Psoas muscle (tissue), 8 donors: ENCODE results near the gene HELZ2. TPM values are rescaled to one million over a fixed set of nuclear protein-coding genes. Genes with fewer than 3 reads are reported as not detected.

Experiments
- ATAC-seq, 4 donors: fragments of 200-7000 bp; cut with Tn5 transposase; one replicate each; pipeline ENCODE4 v1.9.1; 2020; ENCODE audit warnings: moderate library complexity in 3 of 4, mild to moderate bottlenecking in 2 of 4
- DNase-seq, 2 donors: peaks; one replicate each; pipeline ENCODE4 v3.0.0-alpha.2; 2020
- H3K27ac ChIP-seq: fragments of 200-600 bp; one replicate; pipeline ENCODE4 v1.8.0; 2022
- H3K27me3 ChIP-seq, 3 donors: fragments of 200-600 bp in 1 of 3; one replicate each; pipeline versions ENCODE4 v1.6.1 to v1.8.0; 2013 to 2022; ENCODE audit warnings: low read length in 2 of 3, mild to moderate bottlenecking in 2 of 3, moderate library complexity in 1 of 3; ENCODE audit not compliant: insufficient read depth in 3 of 3
- H3K36me3 ChIP-seq, 2 donors: fragments of 200-600 bp in 1 of 2; one replicate each; pipeline versions ENCODE4 v1.6.1 to v1.8.0; 2013 to 2022; ENCODE audit warnings: low read depth in 1 of 2, mild to moderate bottlenecking in 1 of 2, moderate library complexity in 1 of 2; ENCODE audit not compliant: insufficient read depth in 1 of 2
- H3K4me1 ChIP-seq: fragments of 200-600 bp; one replicate; pipeline ENCODE4 v1.8.0; 2022
- H3K4me3 ChIP-seq: fragments of 200-600 bp; one replicate; pipeline ENCODE4 v1.8.0; 2022; ENCODE audit warnings: mild to moderate bottlenecking
- H3K9me3 ChIP-seq: fragments of 200-600 bp; one replicate; pipeline ENCODE4 v1.8.0; 2022
- CTCF ChIP-seq: fragments of 200-600 bp; IDR thresholded peaks from one replicate; pipeline ENCODE4 v1.8.0; 2022; ENCODE audit warnings: antibody characterized with exemption
- WGBS, 3 donors: extraction: QIAGEN DNeasy Blood & Tissue Kit; methylation state at CpG; one replicate each; pipeline versions ENCODE4 v1.1.6 to v1.1.7; 2013; 5-methylcytosine and 5-hydroxymethylcytosine counted together
- intact Hi-C, 2 donors: fragments of 100-400 bp; cut with DNase I; formaldehyde crosslinking; loops; one replicate each; pipeline versions ENCODE4 v1.11.0 to v1.14.2; 2022
- polyA plus RNA-seq, 3 donors: library from polyadenylated mRNA; stranded (reverse); fragments of 200-250 nt; gene quantifications; one replicate each; pipeline ENCODE4 v1.2.3, GENCODE V29; 2013
- total RNA-seq, 4 donors: library from RNA; stranded (reverse); fragmentation: NEBNext Ultra II Directional in 2 of 4; extraction: Animal tissue kit (Norgen Biotek cat#: 25700) in 2 of 4; gene quantifications; one replicate each; pipeline versions ENCODE4 v1.2.1 to v1.2.4, GENCODE V29; 2021 to 2023
- donor health status: healthy with polysubstance abuse.
- donor health status: DM: no; HTN: no; CAD: no; lungs with moderate emphysema.
- donor health status: Bipolar disorder and iron deficiency.
- donor health status: healthy.
- donor health status: DM: yes; HTN: yes; CAD: no.
- donor health status: DM: no; HTN: no; CAD: no.
- donor health status: DM: no; HTN: no; CAD: no.
- donor health status: DM: yes; HTN: yes; CAD: no.

HELZ2 gene
- total and polyA plus RNA-seq, 7 donors, result 0.82 to 8.0 (median 3.5) TPM

- Histone ChIP-seq H3K4me1 (no peaks in the 10 kb centered on the region), H3K27me3 (no peaks in the 10 kb centered on the region), H3K27ac (no peak overlapping the region), H3K36me3 (peaks cover 4 to 31% of the 10 kb centered on the region in 2 donors), H3K4me3 (no peak overlapping the region), H3K9me3 (no peaks in the 10 kb centered on the region)
- WGBS, 3 donors, result 88 to 92% (median 90%) methylated on average over 12 of the region's 12 CpGs
- no peak for DNase-seq
- no peak for TF ChIP-seq CTCF
- intact Hi-C loops, result no loop called here
- ATAC-seq, result no peak
These were observed 13.2 kb upstream of the HELZ2 start for GRCh38 chr20:63587256-63587655.

- intact Hi-C loops, result no loop called here
- WGBS, 3 donors, result 89 to 96% (median 90%) methylated on average over 16 to 17 of the region's 17 CpGs
- H3K27me3 ChIP-seq, result no peaks in the 10 kb centered on the region
- no peak overlapping the region for H3K27ac ChIP-seq
- ATAC-seq, result peak in 1 of 4 donors; percentile 14
- H3K4me1 ChIP-seq, result no peaks in the 10 kb centered on the region
- H3K36me3 ChIP-seq, result peaks cover 2 to 26% of the 10 kb centered on the region in 2 donors
- H3K4me3 ChIP-seq, result no peak overlapping the region
- DNase-seq, result no peak
- H3K9me3 ChIP-seq, result no peaks in the 10 kb centered on the region
- no peak for TF ChIP-seq CTCF
These were observed 12.8 kb upstream of the HELZ2 start for GRCh38 chr20:63586797-63587196.

GRCh38 chr20:63585616-63586565 is 11.9 kb upstream of the HELZ2 start:
- Histone ChIP-seq H3K27ac (no peak overlapping the region), H3K4me3 (no peak overlapping the region), H3K9me3 (no peaks in the 10 kb centered on the region), H3K27me3 (no peaks in the 10 kb centered on the region), H3K36me3 (peaks cover 0 to 17% of the 10 kb centered on the region in 2 donors), H3K4me1 (no peaks in the 10 kb centered on the region)
- no peak for TF ChIP-seq CTCF
- WGBS, 3 donors, result 50 to 70% (median 51%) methylated on average over 22 of the region's 22 CpGs
- peak in 1 of 4 donors; percentile 34 for ATAC-seq
- DNase-seq, result no peak
- intact Hi-C loops, result no loop called here

- intact Hi-C loops, result no loop called here
- H3K27me3 ChIP-seq, result peaks cover 0 to 3% (median 0%) of the 10 kb centered on the region in 3 donors
- no peak for DNase-seq
- H3K27ac ChIP-seq, result no peak overlapping the region
- H3K9me3 ChIP-seq, result no peaks in the 10 kb centered on the region
- no peaks in the 10 kb centered on the region for H3K36me3 ChIP-seq
- H3K4me1 ChIP-seq, result no peaks in the 10 kb centered on the region
- no peak for TF ChIP-seq CTCF
- ATAC-seq, result no peak
- 81 to 85% (median 84%) methylated on average over 23 of the region's 23 CpGs for WGBS, 3 donors
- no peak overlapping the region for H3K4me3 ChIP-seq
These were observed 8.5 kb upstream of the HELZ2 start for GRCh38 chr20:63582382-63583063.
